ENCODE data around the gene ZNF625.
"Not testable (repeated sequence)": the region's sequence is repeated elsewhere in the genome, so short reads cannot be mapped to it uniquely, and the experiment has no call there.

ZNF625 gene

GRCh38 chr19:12137221-12137940 is 19.2 kb downstream of the ZNF625 start:
- DNase-seq (ENCODE audit: low spot score): no peak

GRCh38 chr19:12133069-12133468 is 23.5 kb downstream of the ZNF625 start:
- no peak for DNase-seq (ENCODE audit: low spot score)

DNA sequence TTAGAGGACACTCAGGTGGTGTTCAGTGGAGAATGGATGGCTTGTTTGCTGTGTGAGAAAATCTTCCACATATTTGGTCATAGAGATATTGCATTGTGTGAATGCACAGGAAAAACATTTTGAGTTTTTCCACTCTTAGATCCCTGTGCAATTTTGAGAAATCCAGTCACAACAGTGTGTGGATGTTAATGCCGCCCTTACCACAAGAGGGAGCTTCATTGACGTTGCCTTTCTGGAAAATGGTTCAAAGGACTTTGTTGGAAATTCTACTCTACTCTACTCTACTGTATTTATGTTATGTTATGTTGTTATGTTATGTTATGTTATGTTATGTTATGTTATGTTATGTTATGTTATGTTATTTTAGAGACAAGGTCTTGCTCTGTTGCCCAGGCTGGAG is 29.8 kb downstream of the ZNF625 start:
- peak; percentile 16 for DNase-seq (ENCODE audit: low spot score)

GRCh38 chr19:12117201-12117970 is 39.1 kb downstream of the ZNF625 start:
- no peak for DNase-seq (ENCODE audit: low spot score)

GRCh38 chr19:12113121-12113520 is 43.4 kb downstream of the ZNF625 start:
- peak; percentile 20 for DNase-seq (ENCODE audit: low spot score)

GRCh38 chr19:12112701-12113100 is 43.8 kb downstream of the ZNF625 start:
- peak; percentile 60 for DNase-seq (ENCODE audit: low spot score)

DNA sequence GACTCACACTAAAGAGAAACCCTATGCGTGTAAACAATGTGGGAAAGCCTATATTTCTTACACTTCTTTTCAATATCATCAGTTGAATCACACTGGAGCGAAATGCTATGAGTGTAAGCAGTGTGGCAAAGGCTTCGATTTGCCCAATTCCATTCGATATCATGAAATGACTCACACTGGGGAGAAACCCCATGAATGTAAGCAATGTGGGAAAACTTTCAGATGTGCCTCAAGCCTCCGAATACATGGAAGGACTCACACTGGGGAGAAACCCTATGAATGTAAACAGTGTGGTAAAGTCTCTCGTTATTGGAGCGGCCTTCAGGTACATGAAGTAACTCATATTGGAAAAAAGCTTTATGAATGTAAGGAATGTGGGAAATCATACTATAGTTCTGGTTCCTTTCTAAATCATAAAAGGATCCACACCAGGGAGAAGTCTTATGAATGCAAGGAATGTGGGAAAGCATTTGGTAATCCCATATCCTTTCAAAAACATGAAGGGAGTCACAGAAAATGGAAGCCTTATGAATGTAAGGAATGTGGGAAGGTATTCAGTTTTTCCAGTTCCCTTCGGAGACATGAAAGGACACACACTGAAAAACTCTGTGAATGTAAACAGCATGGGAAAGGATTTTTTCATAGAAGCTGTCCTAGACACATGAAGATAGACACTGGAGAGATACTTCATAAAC is 44.4 kb downstream of the ZNF625 start:
- peak; percentile 31 for DNase-seq (ENCODE audit: low spot score)

DNA sequence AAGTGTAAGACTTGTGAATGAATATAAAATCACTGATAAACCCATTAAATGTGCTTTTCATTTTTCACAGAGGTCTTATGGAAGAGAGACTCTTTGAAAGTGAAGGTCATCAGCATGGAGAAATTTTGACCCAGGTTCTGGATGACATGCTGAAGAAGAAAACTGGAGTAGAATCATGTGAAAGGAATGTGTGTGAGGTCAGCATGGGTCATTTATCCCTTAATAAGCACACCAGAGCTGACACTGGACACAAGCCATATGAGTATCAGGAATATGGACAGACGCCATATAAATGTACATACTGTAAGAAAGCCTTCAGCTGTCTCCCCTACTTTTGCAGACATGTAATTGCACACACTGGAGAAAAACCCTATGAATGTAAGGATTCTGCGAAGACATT is 45.4 kb downstream of the ZNF625 start:
- no peak for DNase-seq (ENCODE audit: low spot score)

GRCh38 chr19:12103909-12104308 is 52.6 kb downstream of the ZNF625 start:
- not testable (repeated sequence) for DNase-seq (ENCODE audit: low spot score)

- DNase-seq (ENCODE audit: low spot score): no peak
Observed at GRCh38 chr19:12098040-12098439, 58.5 kb downstream of the ZNF625 start.

DNA sequence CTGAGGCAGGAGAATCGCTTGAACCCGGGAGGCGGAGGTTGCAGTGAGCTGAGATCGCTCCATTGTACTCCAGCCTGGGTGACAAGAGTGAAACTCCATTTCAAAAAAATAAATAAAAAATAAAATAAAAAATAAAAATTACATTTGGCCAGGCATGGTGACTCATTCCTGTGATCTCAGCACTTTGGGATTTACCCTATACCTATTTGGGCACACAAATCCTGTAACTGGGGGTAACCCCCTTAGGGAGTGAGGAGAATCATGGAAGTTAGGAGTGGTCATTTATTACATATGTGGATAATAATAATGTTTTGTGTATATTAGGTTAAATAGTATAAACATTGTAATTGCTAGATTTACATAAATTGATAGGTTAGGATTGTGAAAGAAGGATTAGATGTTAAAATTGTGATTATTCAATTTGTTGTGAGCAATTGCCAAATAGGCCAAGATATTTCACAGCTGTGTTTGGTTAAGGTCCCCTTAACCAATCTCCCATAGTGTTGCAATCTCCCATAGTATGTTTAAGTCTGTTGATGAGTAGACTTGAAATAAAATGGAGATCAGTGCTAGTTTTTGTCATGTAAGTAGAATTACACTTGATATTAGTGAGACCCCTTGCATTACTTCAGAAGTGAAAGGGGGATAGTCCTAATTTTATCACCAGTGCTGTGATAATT is 61.3 kb downstream of the ZNF625 start:
- DNase-seq (ENCODE audit: low spot score): no peak
